A549 treated with dexamethasone at 1 μM for 4 hours (cell line): ENCODE measurements around the gene SCP2D1. TPM values are rescaled to one million over a fixed set of nuclear protein-coding genes. Genes with fewer than 3 reads are reported as not detected.

ENCODE experiments used
- total RNA-seq: library from RNA; stranded (reverse); fragments of 200-300 nt; extraction: Qiagen RNA extraction; gene quantifications from 5 replicates; pipeline ENCODE4 v1.2.3, GENCODE V29; 2022

SCP2D1 gene
- total RNA-seq = not detected in 5 replicates

DNA sequence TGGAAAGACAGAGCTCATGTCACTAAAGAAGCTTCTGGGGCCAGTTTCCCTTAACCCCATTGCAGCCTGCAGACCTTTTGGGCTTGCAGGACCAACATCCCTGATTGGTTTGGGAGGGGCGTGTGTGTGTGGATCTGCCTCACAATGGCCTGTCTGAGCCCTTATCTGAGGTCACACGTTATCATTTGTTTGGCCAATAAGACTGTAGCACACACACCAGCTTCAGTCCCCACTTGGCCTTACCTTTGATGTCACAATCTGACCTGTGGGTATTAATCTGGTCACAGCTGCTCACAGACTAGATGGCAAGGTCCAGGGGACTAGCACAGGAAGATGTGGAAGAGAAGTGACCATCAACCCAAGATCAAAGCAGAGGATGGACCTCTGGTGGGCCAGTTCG lies at the start of gene SCP2D1:
TSS of gene SCP2D1 (plus strand) at position 301 of the 400 bp plus-strand sequence. CDS start at position 334, 33 bp downstream.

Other genes starting within 250 kb of the SCP2D1 start
- gene SMIM26, start 246.4 kb upstream of the SCP2D1 start, total RNA-seq = 115 to 166 TPM (median 117 TPM) in 5 replicates
- 74.4 to 82.9 TPM (median 77.7 TPM) in 5 replicates for gene DTD1, start 225.7 kb upstream of the SCP2D1 start, total RNA-seq